Measurements from ENCODE around the gene TGIF1. TPM values are rescaled to one million over a fixed set of nuclear protein-coding genes. Genes with fewer than 3 reads are reported as not detected.

Gene TGIF1
- total and polyA plus RNA-seq, 2 donors (not counting 1 experiment from before 2014, with no cell fraction given): 30.4 to 140 TPM

GRCh38 chr18:3401669-3402620 is 48.0 kb upstream of the TGIF1 start:
- H3K27ac Mint-ChIP-seq: peak overlapping the region; percentile 93
- no peak overlapping the region for H3K9ac ChIP-seq (ENCODE audit: low read length)
- peak overlapping the region; percentile 49 for H3K4me2 ChIP-seq (replicated peaks; ENCODE audit: low read depth, low read length, poor library complexity, severe bottlenecking)
- H3K4me3 Mint-ChIP-seq: peak overlapping the region; percentile 55
- H3K36me3 ChIP-seq (replicated peaks in 1 of 2; ENCODE audit: control extremely low read depth in 1 of 2, control insufficient read depth in 1 of 2, extremely low read depth in 1 of 2, insufficient read depth in 2 of 2, low read length in 1 of 2): no peaks in the 10 kb centered on the region
- H2AFZ ChIP-seq (ENCODE audit: insufficient read depth, low read depth, low read length, poor library complexity, severe bottlenecking): no peak overlapping the region
- H3K9me3 ChIP-seq (ENCODE audit: control extremely low read depth in 1 of 3, control insufficient read depth in 2 of 3, insufficient read depth in 1 of 3, low read length in 2 of 3): peaks cover 0 to 3% (median 3%) of the 10 kb centered on the region in 3 donors
- H3K27me3 ChIP-seq (replicated peaks in 1 of 4; ENCODE audit: control extremely low read depth in 1 of 4, control insufficient read depth in 3 of 4, insufficient read depth in 4 of 4, low read length in 3 of 4): no peaks in the 10 kb centered on the region
- no peaks in the 10 kb centered on the region for H4K20me1 ChIP-seq (ENCODE audit: control insufficient read depth, insufficient read depth, low read length, poor library complexity, severe bottlenecking)
- peaks cover 52 to 54% of the 10 kb centered on the region in 2 donors for H3K4me1 ChIP-seq (ENCODE audit: control insufficient read depth in 2 of 2, insufficient read depth in 2 of 2, low read length in 2 of 2)
- TF ChIP-seq, protein P1, sequence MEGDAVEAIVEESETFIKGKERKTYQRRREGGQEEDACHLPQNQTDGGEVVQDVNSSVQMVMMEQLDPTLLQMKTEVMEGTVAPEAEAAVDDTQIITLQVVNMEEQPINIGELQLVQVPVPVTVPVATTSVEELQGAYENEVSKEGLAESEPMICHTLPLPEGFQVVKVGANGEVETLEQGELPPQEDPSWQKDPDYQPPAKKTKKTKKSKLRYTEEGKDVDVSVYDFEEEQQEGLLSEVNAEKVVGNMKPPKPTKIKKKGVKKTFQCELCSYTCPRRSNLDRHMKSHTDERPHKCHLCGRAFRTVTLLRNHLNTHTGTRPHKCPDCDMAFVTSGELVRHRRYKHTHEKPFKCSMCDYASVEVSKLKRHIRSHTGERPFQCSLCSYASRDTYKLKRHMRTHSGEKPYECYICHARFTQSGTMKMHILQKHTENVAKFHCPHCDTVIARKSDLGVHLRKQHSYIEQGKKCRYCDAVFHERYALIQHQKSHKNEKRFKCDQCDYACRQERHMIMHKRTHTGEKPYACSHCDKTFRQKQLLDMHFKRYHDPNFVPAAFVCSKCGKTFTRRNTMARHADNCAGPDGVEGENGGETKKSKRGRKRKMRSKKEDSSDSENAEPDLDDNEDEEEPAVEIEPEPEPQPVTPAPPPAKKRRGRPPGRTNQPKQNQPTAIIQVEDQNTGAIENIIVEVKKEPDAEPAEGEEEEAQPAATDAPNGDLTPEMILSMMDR (IDR thresholded peaks at IDR 0.05): no peak
- TF ChIP-seq EZH2 (IDR thresholded peaks at IDR 0.05; ENCODE audit: borderline replicate concordance, insufficient read depth, low read depth, low read length, poor library complexity, severe bottlenecking): no peak
- DNase-seq: peak; percentile 76
- H3K9me3 Mint-ChIP-seq (ENCODE audit: insufficient read depth): peaks cover 5% of the 10 kb centered on the region
- H3K4me1 Mint-ChIP-seq: peaks cover 56% of the 10 kb centered on the region
- POLR2A ChIA-PET: interaction anchor here (0.7 to 1.0 kb wide), 4 partner anchors 47 to 420 kb away, joined by 3 to 5 read pairs (median 4); no protein-coding TSS in a partner anchor
- ATAC-seq (ENCODE audit: low read depth): peak; percentile 77
- intact Hi-C loops (cut with micrococcal nuclease): loop anchor here (2.0 kb wide), 2 partner anchors 47 to 193 kb away; no protein-coding TSS in a partner anchor
- CTCF ChIA-PET: interaction anchor here (0.5 to 1.3 kb wide), 6 partner anchors 27 to 264 kb away, joined by 3 to 4 read pairs (median 4); no protein-coding TSS in a partner anchor
- no CpG with 5 or more reads among the region's 5 CpGs for WGBS (ENCODE audit: insufficient coverage)
- H3K27me3 Mint-ChIP-seq: no peaks in the 10 kb centered on the region
- no peaks in the 10 kb centered on the region for H3K79me2 ChIP-seq (ENCODE audit: control insufficient read depth, insufficient read depth, low read length)
- H3K27ac ChIP-seq (ENCODE audit: low read length in 2 of 2): peak overlapping the region; percentile 54 to 67
- H3K4me3 ChIP-seq (ENCODE audit: control extremely low read depth in 1 of 5, extremely low read depth in 1 of 5, insufficient read depth in 1 of 5, low read depth in 2 of 5, low read length in 4 of 5): peak overlapping the region in 2 of 5 experiments; percentile 20 to 24
